Endothelial cell of umbilical vein (primary cell): ENCODE measurements around the gene TBX21. TPM values are rescaled to one million over a fixed set of nuclear protein-coding genes. Genes with fewer than 3 reads are reported as not detected.

ENCODE experiments used
- BruUV-seq: library from RNA; stranded (reverse); fragments of 400-500 nt; replicated peaks from 2 replicates; lab custom pipeline; 2021; lab: Mats Ljungman, UMichigan
- CTCF ChIA-PET: fragments of 300-600, 350-600 bp; sonication (Branson Sonifier 250); formaldehyde crosslinking; loops from one replicate; lab custom pipeline; 2021; ENCODE audit warnings: antibody characterized with exemption, inconsistent platforms; lab: Charles Lee
- POLR2A ChIA-PET: fragments of 300-600, 350-600 bp; sonication (Branson Sonifier 250); formaldehyde crosslinking; loops from one replicate; lab custom pipeline; 2021; ENCODE audit warnings: antibody characterized with exemption, inconsistent platforms; lab: Charles Lee
- DNase-seq: peaks from one replicate; pipeline ENCODE4 v3.0.0-alpha.2; 2011; ENCODE audit warnings: low read depth, low spot score
- FAIRE-seq: peaks from 2 replicates; lab custom pipeline; 2011; peaks lifted over from hg19 to GRCh38; lab: Jason Lieb, UNC
- H2AFZ ChIP-seq: 2 replicates; pipeline ENCODE4 v1.6.0; 2012; ENCODE audit warnings: low read depth, low read length, control low read depth, inconsistent platforms
- H3K27ac ChIP-seq: 2 replicates; pipeline ENCODE4 v1.5.1; 2011; ENCODE audit warnings: low read depth, mild to moderate bottlenecking, control low read depth, low read length, moderate library complexity; ENCODE audit not compliant: insufficient read depth
- H3K27me3 ChIP-seq, 2 experiments: 2 replicates each; pipeline versions ENCODE4 v1.6.0 to v1.6.1; 2011; ENCODE audit warnings: low read length in 2 of 2, mixed read lengths in 1 of 2; ENCODE audit not compliant: control insufficient read depth in 2 of 2, insufficient read depth in 2 of 2
- H3K36me3 ChIP-seq, 2 experiments: 2 replicates in 1 of 2; 3 replicates in 1 of 2; pipeline ENCODE4 v1.5.1; 2011; ENCODE audit warnings: low read length in 2 of 2, mild to moderate bottlenecking in 1 of 2, moderate library complexity in 1 of 2; ENCODE audit not compliant: control insufficient read depth in 2 of 2, insufficient read depth in 2 of 2; ENCODE audit errors: extremely low read depth in 1 of 2
- H3K4me1 ChIP-seq: 3 replicates; pipeline ENCODE4 v1.5.1; 2011; ENCODE audit warnings: mild to moderate bottlenecking, low read length; ENCODE audit not compliant: control insufficient read depth, insufficient read depth; ENCODE audit errors: extremely low read depth
- H3K4me2 ChIP-seq: 2 replicates; pipeline ENCODE4 v1.6.1; 2011; ENCODE audit warnings: low read length, control low read depth, mixed read lengths; ENCODE audit not compliant: insufficient read depth
- H3K4me3 ChIP-seq, 3 experiments: fragments of 200-600 bp in 1 of 3; sonication (generic), shearing (Covaris generic) in 1 of 3; replicated peaks in 1 of 3; 2 replicates each; pipeline ENCODE4 v1.5.1; 2011 to 2016; ENCODE audit warnings: control low read depth in 3 of 3, low read length in 3 of 3, mild to moderate bottlenecking in 2 of 3, inconsistent platforms in 1 of 3, low read depth in 1 of 3, moderate library complexity in 1 of 3; ENCODE audit not compliant: insufficient read depth in 1 of 3
- H3K79me2 ChIP-seq: 2 replicates; pipeline ENCODE4 v1.6.0; 2012; ENCODE audit warnings: low read length, inconsistent platforms; ENCODE audit not compliant: control insufficient read depth, insufficient read depth
- H3K9ac ChIP-seq: replicated peaks from 2 replicates; pipeline ENCODE3; 2011; ENCODE audit warnings: low read length, control low read depth; ENCODE audit not compliant: insufficient read depth; ENCODE audit errors: extremely low read depth
- H3K9me1 ChIP-seq: replicated peaks from 3 replicates; pipeline ENCODE4 v1.6.0; 2011; ENCODE audit warnings: mild to moderate bottlenecking, low read length; ENCODE audit not compliant: control insufficient read depth, insufficient read depth; ENCODE audit errors: extremely low read depth
- H3K9me3 ChIP-seq: replicated peaks from 2 replicates; pipeline ENCODE4 v1.5.1; 2012; ENCODE audit warnings: low read length, inconsistent platforms; ENCODE audit not compliant: control insufficient read depth, insufficient read depth
- H4K20me1 ChIP-seq: replicated peaks from 2 replicates; pipeline ENCODE3; 2011; ENCODE audit warnings: mild to moderate bottlenecking, low read length; ENCODE audit not compliant: control insufficient read depth, insufficient read depth; ENCODE audit errors: extremely low read depth
- EZH2 ChIP-seq: IDR thresholded peaks from 2 replicates; pipeline ENCODE4 v1.6.1; 2012; ENCODE audit warnings: borderline replicate concordance, low read depth, mild to moderate bottlenecking, moderate library complexity, low read length, inconsistent platforms; ENCODE audit not compliant: severe bottlenecking
- FOS ChIP-seq: IDR thresholded peaks from 2 replicates; pipeline ENCODE4 v1.6.1; 2011; ENCODE audit warnings: mild to moderate bottlenecking, low read length, moderate library complexity, borderline replicate concordance; ENCODE audit not compliant: insufficient read depth
- GATA2 ChIP-seq: IDR thresholded peaks from 2 replicates; pipeline ENCODE4 v1.7.0; 2011; ENCODE audit warnings: low read depth, mild to moderate bottlenecking, moderate library complexity, mixed read lengths, low read length; ENCODE audit not compliant: insufficient read length, insufficient read depth
- dilution Hi-C: fragments of 300-500 bp; cut with MboI; formaldehyde crosslinking; loops from one replicate; pipeline ENCODE4 v1.15.0; 2019; ENCODE audit warnings: low sequenced_read_pairs; ENCODE audit not compliant: extremely low pct_ligation_motif_present
- intact Hi-C: fragments of 100-400 bp; cut with micrococcal nuclease; formaldehyde crosslinking; loops from one replicate; pipeline ENCODE4 v1.10.0; 2022
- polyA plus RNA-seq, 4 experiments: library from polyadenylated mRNA; depleted of rRNA in 3 of 4; stranded (reverse) in 3 of 4; unstranded in 1 of 4; fragments of >200 nt; gene quantifications; 2 replicates each; pipeline versions ENCODE4 v1.2.1 to v1.2.3, GENCODE V29; 2011 to 2012; ENCODE audit warnings: missing spikeins in 1 of 4
- total RNA-seq: library from RNA; stranded (reverse); gene quantifications from 2 replicates; pipeline ENCODE4 v1.2.3, GENCODE V29; 2021
- TF ChIP-seq, protein P1 (sequence below), 2 donors: IDR thresholded peaks; 1 replicate in 1 of 2; 2 replicates in 1 of 2; pipeline ENCODE4 v1.5.1; 2011; ENCODE audit warnings: low read length in 2 of 2, mild to moderate bottlenecking in 2 of 2, moderate library complexity in 2 of 2, control low read depth in 1 of 2, inconsistent platforms in 1 of 2, low read depth in 1 of 2; ENCODE audit not compliant: insufficient read depth in 1 of 2; ENCODE audit errors: extremely low read depth in 1 of 2

TBX21 gene
- total and polyA plus RNA-seq, 2 donors (not counting 3 experiments of a cell fraction or from before 2014, with no cell fraction given), result not detected

DNA sequence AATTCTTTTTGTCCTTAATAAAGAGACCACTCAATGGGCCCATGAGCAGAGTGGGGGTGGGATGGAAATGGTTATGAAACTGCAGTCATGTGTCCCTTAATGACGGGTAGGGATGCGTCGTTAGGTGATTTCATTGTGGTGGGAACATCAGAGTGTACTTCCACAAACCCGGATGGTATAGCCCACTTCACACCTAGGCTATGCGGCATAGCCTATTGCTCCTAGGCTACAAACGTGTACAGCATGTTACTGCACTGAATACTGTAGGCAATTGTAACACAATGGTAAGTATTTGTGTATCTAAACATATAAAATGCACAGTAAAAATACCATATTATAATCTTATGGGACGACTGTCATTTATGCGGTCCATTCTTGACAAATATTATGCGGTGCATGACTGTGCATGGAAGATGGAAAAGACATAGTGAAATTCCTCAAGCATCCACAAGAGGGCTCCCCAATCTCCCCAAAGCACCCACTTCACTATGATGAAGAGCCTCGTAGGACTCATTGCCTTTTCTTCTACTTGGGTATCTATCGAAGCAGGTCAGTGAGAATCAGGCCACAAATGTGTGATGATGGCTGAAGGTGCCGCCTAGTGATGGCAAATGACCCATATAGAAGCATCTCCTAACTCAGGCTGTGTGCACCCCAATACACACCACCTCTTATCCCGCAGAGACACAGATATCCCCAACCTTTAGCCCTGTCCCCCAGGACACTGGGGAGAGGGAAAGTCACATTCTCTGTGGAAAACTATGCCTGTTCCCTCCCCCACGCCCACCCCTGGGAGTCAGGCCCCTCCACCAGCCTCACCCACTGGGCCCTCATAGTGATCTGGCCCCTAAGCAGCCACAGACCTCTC lies 43.5 kb downstream of the TBX21 start:
- Histone ChIP-seq H3K4me1 (no peaks in the 10 kb centered on the region), H3K79me2 (no peaks in the 10 kb centered on the region), H3K27me3 (peaks cover 13 to 22% of the 10 kb centered on the region in 2 experiments), H3K4me2 (no peak overlapping the region), H4K20me1 (no peaks in the 10 kb centered on the region), H2AFZ (no peak overlapping the region), H3K4me3 (no peak overlapping the region), H3K27ac (no peak overlapping the region), H3K9me1 (no peaks in the 10 kb centered on the region), H3K9me3 (no peaks in the 10 kb centered on the region), H3K36me3 (no peaks in the 10 kb centered on the region), H3K9ac (no peak overlapping the region)
- intact Hi-C loops (loop anchor here (1.0 to 2.0 kb wide), 3 partner anchors 26 to 54 kb away; partner anchors contain the start of genes LRRC46, MRPL10 and OSBPL7), dilution Hi-C loops (no loop called here)
- BruUV-seq, result no TSS peak
- DNase-seq (peak; percentile 40), FAIRE-seq (peak; percentile 72)
- ChIA-PET CTCF (interaction anchor here (0.8 to 1.4 kb wide), 4 partner anchors 9 to 113 kb away, joined by 3 to 5 read pairs (median 4); partner anchors contain the start of genes LRRC46 and MRPL10), POLR2A (no interaction called here)
- TF ChIP-seq, protein P1, sequence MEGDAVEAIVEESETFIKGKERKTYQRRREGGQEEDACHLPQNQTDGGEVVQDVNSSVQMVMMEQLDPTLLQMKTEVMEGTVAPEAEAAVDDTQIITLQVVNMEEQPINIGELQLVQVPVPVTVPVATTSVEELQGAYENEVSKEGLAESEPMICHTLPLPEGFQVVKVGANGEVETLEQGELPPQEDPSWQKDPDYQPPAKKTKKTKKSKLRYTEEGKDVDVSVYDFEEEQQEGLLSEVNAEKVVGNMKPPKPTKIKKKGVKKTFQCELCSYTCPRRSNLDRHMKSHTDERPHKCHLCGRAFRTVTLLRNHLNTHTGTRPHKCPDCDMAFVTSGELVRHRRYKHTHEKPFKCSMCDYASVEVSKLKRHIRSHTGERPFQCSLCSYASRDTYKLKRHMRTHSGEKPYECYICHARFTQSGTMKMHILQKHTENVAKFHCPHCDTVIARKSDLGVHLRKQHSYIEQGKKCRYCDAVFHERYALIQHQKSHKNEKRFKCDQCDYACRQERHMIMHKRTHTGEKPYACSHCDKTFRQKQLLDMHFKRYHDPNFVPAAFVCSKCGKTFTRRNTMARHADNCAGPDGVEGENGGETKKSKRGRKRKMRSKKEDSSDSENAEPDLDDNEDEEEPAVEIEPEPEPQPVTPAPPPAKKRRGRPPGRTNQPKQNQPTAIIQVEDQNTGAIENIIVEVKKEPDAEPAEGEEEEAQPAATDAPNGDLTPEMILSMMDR (IDR thresholded peaks at IDR 0.05; ENCODE audit: extremely low read depth in 1 of 2, insufficient read depth in 1 of 2, low read depth in 1 of 2, low read length in 2 of 2), result peak; percentile 57 to 72
- no peak for TF ChIP-seq FOS

DNA sequence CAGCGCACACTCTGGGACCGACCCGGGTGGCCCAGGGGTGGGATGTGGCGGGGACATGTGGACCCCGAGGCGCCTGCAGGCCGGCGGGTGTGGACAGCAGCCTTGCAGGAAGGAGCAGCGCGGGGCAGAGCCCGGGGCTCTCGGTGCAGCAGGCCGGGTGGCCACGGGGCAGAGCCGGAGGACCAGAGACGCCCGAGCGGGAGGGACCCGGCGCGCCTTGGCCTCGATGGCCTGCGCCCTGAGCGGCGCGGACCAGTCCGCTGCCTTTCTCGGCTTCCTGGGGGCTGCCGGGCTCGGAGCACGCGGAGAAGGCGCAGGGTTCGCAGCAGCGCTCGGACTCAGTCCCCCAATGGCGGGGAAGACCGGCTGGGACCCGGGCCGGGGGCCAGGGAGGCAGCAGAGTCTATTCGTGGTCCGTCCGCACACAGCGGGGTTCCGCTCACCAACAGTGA lies 45.2 kb downstream of the TBX21 start:
- H3K4me2 ChIP-seq, result no peak overlapping the region
- H3K9ac ChIP-seq, result no peak overlapping the region
- intact Hi-C loops, result no loop called here
- no peaks in the 10 kb centered on the region for H3K36me3 ChIP-seq
- CTCF ChIA-PET, result interaction anchor here (0.8 to 2.3 kb wide), 2 partner anchors 15 to 24 kb away, joined by 3 to 10 read pairs; no protein-coding TSS in a partner anchor
- dilution Hi-C loops, result no loop called here
- BruUV-seq, result no TSS peak
- H2AFZ ChIP-seq, result no peak overlapping the region
- H3K27me3 ChIP-seq, result peaks cover 15 to 22% of the 10 kb centered on the region in 2 experiments
- no peaks in the 10 kb centered on the region for H3K9me1 ChIP-seq
- H3K27ac ChIP-seq, result no peak overlapping the region
- POLR2A ChIA-PET, result no interaction called here
- H3K79me2 ChIP-seq, result no peaks in the 10 kb centered on the region
- FAIRE-seq (no peak), DNase-seq (no peak)
- H3K4me3 ChIP-seq, result no peak overlapping the region
- no peaks in the 10 kb centered on the region for H3K9me3 ChIP-seq
- H3K4me1 ChIP-seq, result no peaks in the 10 kb centered on the region
- H4K20me1 ChIP-seq, result no peaks in the 10 kb centered on the region
- peak; percentile 48 for TF ChIP-seq EZH2
- no peak for TF ChIP-seq GATA2
